ENCODE results near the gene PITPNM1. TPM values are rescaled to one million over a fixed set of nuclear protein-coding genes. Genes with fewer than 3 reads are reported as not detected.

Gene PITPNM1
- polyA plus RNA-seq, 1 donor (not counting 4 experiments of a cell fraction or from before 2014, with no cell fraction given), result 15.9 TPM

DNA sequence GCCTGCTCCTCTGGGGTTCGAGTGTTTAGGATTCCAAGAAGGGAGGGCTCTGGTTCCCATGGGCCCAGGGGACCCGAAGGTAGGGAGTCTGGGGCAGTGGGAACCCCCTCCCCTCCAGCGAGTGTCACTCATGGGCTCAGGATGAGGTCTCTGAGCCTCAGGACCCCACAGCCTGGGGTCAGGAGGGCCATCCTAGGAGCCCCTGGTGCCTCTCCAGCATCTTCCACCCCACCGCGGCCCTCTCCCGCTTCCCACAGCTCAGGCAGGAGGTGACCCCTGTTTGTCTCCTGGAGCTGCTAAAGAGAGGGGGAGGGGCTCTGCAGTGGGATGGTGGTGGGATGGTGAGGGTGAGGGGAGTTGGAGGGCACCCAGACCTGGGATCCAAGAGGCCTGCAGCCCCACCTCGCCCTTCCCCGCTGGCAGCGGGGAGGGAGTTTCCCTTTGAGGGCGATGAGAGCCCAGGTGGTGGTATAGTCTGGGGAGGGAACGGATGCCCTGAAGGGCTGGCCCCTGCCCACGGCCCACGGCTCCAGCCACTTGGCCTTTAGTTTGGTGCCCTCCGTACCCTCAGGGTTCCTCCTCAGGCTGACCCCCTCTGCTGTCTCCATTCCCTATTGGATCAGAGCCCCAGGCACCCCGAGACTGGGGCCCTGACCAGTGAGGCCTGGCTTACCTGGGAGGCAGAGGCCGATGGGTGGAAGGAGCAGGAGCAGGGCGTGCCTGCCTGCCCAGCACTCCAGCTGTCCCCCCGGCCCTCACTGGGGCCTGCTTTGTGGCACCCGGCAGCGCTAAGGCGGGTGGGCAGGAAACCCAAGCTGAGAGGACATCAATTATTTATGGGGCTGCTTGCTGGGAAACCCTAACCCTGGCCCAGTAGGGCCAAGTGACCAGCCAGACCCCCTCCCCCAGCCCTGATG, 51.1 kb downstream of the PITPNM1 start:
- H4K20me1 ChIP-seq (ENCODE audit: control insufficient read depth, extremely low read depth, insufficient read depth, low read length), result no peaks in the 10 kb centered on the region
- no peaks in the 10 kb centered on the region for H3K36me3 ChIP-seq (ENCODE audit: control insufficient read depth in 2 of 2, extremely low read depth in 1 of 2, insufficient read depth in 2 of 2, low read length in 2 of 2)
- H3K79me2 ChIP-seq (ENCODE audit: control insufficient read depth, insufficient read depth, low read length), result no peaks in the 10 kb centered on the region
- H3K4me3 ChIP-seq (ENCODE audit: control insufficient read depth in 2 of 3, extremely low read depth in 1 of 3, insufficient read depth in 2 of 3, low read depth in 1 of 3, low read length in 3 of 3), result no peak overlapping the region
- H3K27me3 ChIP-seq (ENCODE audit: control insufficient read depth, extremely low read depth, insufficient read depth, low read length), result no peaks in the 10 kb centered on the region
- DNase-seq (ENCODE audit: low read depth, low spot score) (no peak), FAIRE-seq (no peak)
- H3K27ac ChIP-seq (ENCODE audit: control insufficient read depth, insufficient read depth, low read length), result no peak overlapping the region
- no peaks in the 10 kb centered on the region for H3K9me1 ChIP-seq (ENCODE audit: control insufficient read depth, extremely low read depth, insufficient read depth, low read length)
- no peak overlapping the region for H3K4me2 ChIP-seq (ENCODE audit: control insufficient read depth, extremely low read depth, insufficient read depth, low read depth, low read length)
- no peak overlapping the region for H2AFZ ChIP-seq (ENCODE audit: control insufficient read depth, low read length)
- H3K4me1 ChIP-seq (ENCODE audit: control insufficient read depth, extremely low read depth, insufficient read depth, low read length), result no peaks in the 10 kb centered on the region
- dilution Hi-C loops (cut with MboI; ENCODE audit: extremely low pct_ligation_motif_present, low sequenced_read_pairs), result no loop called here
- H3K9ac ChIP-seq (ENCODE audit: control insufficient read depth, extremely low read depth, insufficient read depth, low read length), result no peak overlapping the region
- H3K9me3 ChIP-seq (ENCODE audit: control insufficient read depth, low read depth, low read length), result no peaks in the 10 kb centered on the region
- TF ChIP-seq, protein P1, sequence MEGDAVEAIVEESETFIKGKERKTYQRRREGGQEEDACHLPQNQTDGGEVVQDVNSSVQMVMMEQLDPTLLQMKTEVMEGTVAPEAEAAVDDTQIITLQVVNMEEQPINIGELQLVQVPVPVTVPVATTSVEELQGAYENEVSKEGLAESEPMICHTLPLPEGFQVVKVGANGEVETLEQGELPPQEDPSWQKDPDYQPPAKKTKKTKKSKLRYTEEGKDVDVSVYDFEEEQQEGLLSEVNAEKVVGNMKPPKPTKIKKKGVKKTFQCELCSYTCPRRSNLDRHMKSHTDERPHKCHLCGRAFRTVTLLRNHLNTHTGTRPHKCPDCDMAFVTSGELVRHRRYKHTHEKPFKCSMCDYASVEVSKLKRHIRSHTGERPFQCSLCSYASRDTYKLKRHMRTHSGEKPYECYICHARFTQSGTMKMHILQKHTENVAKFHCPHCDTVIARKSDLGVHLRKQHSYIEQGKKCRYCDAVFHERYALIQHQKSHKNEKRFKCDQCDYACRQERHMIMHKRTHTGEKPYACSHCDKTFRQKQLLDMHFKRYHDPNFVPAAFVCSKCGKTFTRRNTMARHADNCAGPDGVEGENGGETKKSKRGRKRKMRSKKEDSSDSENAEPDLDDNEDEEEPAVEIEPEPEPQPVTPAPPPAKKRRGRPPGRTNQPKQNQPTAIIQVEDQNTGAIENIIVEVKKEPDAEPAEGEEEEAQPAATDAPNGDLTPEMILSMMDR (optimal IDR thresholded peaks at IDR 0.05 in 1 of 3, IDR thresholded peaks at IDR 0.05 in 1 of 3, conservative IDR thresholded peaks at IDR 0.05 in 1 of 3; ENCODE audit: extremely low read depth in 1 of 3, insufficient read depth in 2 of 3, low read length in 3 of 3), result no peak
- no peak for TF ChIP-seq EZH2 (IDR thresholded peaks at IDR 0.05; ENCODE audit: low read length)

DNA sequence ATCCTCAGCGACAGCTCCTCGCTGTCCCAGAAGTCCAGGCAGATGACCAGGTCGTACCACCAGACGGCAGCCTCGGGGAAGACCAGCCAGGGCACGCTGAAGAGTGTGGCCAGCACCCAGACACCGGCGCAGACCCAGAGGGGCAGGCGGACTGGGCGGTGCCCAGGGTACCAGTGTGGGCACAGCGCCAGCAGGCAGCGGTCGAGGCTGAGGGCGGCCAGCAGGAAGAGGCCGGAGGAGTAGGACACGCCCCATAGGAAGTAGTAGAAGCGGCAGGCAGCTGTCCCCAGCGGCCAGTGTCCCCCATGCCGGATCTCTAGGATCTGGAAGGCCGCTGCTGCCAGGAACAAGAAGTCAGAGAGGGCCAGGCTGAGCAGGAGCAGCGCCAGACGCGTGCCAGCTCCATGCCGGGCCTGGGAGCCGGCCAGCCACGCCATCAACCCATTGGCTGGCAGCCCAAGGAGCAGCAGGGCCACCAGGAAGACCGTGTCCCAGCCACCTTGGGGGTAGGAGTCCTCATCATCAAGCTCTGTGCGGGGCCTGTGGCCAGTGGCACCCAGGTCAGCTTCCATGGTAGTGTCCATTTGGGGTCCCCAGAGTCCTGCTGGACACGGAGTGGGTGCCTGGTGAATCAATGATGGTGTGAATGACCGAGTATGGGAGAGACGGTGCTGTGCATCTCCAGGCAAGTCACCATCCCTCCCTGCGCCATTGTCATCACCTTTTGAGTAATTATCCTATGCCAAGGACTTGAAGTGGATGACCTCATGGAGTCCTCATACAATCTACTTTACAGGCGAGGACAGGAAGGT, 52.8 kb downstream of the PITPNM1 start, which contains the start of gene GPR152:
Gene GPR152 (minus strand): TSS at position 589 of the 812 bp plus-strand sequence. CDS start 5 bp downstream, at position 584.
- no peaks in the 10 kb centered on the region for H3K9me1 ChIP-seq (ENCODE audit: control insufficient read depth, extremely low read depth, insufficient read depth, low read length)
- H3K4me2 ChIP-seq (ENCODE audit: control insufficient read depth, extremely low read depth, insufficient read depth, low read depth, low read length), result no peak within 1 kb of the TSS
- H3K9me3 ChIP-seq (ENCODE audit: control insufficient read depth, low read depth, low read length), result no peaks in the 10 kb centered on the region
- no peak within 1 kb of the TSS for H3K27ac ChIP-seq (ENCODE audit: control insufficient read depth, insufficient read depth, low read length)
- no peaks in the 10 kb centered on the region for H3K79me2 ChIP-seq (ENCODE audit: control insufficient read depth, insufficient read depth, low read length)
- no peak within 1 kb of the TSS for H3K9ac ChIP-seq (ENCODE audit: control insufficient read depth, extremely low read depth, insufficient read depth, low read length)
- no peak for DNase-seq (ENCODE audit: low read depth, low spot score)
- no peaks in the 10 kb centered on the region for H3K36me3 ChIP-seq (ENCODE audit: control insufficient read depth in 2 of 2, extremely low read depth in 1 of 2, insufficient read depth in 2 of 2, low read length in 2 of 2)
- no peaks in the 10 kb centered on the region for H3K27me3 ChIP-seq (ENCODE audit: control insufficient read depth, extremely low read depth, insufficient read depth, low read length)
- TF ChIP-seq, protein P1 (optimal IDR thresholded peaks at IDR 0.05 in 1 of 3, IDR thresholded peaks at IDR 0.05 in 1 of 3, conservative IDR thresholded peaks at IDR 0.05 in 1 of 3; ENCODE audit: extremely low read depth in 1 of 3, insufficient read depth in 2 of 3, low read length in 3 of 3), result no peak
- TF ChIP-seq EZH2 (IDR thresholded peaks at IDR 0.05; ENCODE audit: low read length), result no peak
- no peak within 1 kb of the TSS for H2AFZ ChIP-seq (ENCODE audit: control insufficient read depth, low read length)
- no peaks in the 10 kb centered on the region for H4K20me1 ChIP-seq (ENCODE audit: control insufficient read depth, extremely low read depth, insufficient read depth, low read length)
- H3K4me1 ChIP-seq (ENCODE audit: control insufficient read depth, extremely low read depth, insufficient read depth, low read length), result no peaks in the 10 kb centered on the region
- dilution Hi-C loops (cut with MboI; ENCODE audit: extremely low pct_ligation_motif_present, low sequenced_read_pairs), result no loop called here
- no peak within 1 kb of the TSS for H3K4me3 ChIP-seq (ENCODE audit: control insufficient read depth in 2 of 3, extremely low read depth in 1 of 3, insufficient read depth in 2 of 3, low read depth in 1 of 3, low read length in 3 of 3)
- FAIRE-seq, result no peak
